ENCODE measurements around the gene PNRC1. TPM values are rescaled to one million over a fixed set of nuclear protein-coding genes. Genes with fewer than 3 reads are reported as not detected.

PNRC1 gene
- polyA plus RNA-seq, 1 of the 3 experiments (the other 2 are of a cell fraction) = 7.8 TPM

- no peaks in the 10 kb centered on the region for H3K36me3 ChIP-seq (replicated peaks in 1 of 2; ENCODE audit: control insufficient read depth in 1 of 2, insufficient read depth in 2 of 2, low read length in 1 of 2)
- no peaks in the 10 kb centered on the region for H3K79me2 ChIP-seq (ENCODE audit: insufficient read depth)
- peaks cover 5% of the 10 kb centered on the region for H3F3A ChIP-seq (replicated peaks; ENCODE audit: insufficient read depth)
- ChIA-PET POLR2A (no interaction called here), CTCF (interaction anchor here (1.4 to 1.7 kb wide), 2 partner anchors 13 to 116 kb away, joined by 3 to 6 read pairs; no protein-coding TSS in a partner anchor)
- H3K4me2 ChIP-seq = no peak overlapping the region
- WGBS (ENCODE audit: low lambda C conversion rate) = 95% methylated on average over 8 of the region's 8 CpGs
- no peaks in the 10 kb centered on the region for H3K27me3 ChIP-seq (ENCODE audit: insufficient read depth)
- no peaks in the 10 kb centered on the region; a peak in 1 of 4 replicates for H3K4me1 ChIP-seq (ENCODE audit: control insufficient read depth in 1 of 2, insufficient read depth in 2 of 2, low read depth in 1 of 2, low read length in 1 of 2)
- no peak for DNase-seq
- no peak for TF ChIP-seq CHD2 (IDR thresholded peaks at IDR 0.05; ENCODE audit: low read length, partially characterized antibody)
- TF ChIP-seq SIN3A (IDR thresholded peaks at IDR 0.05; ENCODE audit: borderline replicate concordance, low read depth, low read length) = no peak
- TF ChIP-seq NRF1 (IDR thresholded peaks at IDR 0.05; ENCODE audit: low read depth, low read length) = no peak
- H3K4me3 ChIP-seq (ENCODE audit: low read depth in 2 of 2, low read length in 1 of 2) = no peak overlapping the region
- no peak overlapping the region for H3K9ac ChIP-seq
- no peaks in the 10 kb centered on the region for H4K20me1 ChIP-seq (ENCODE audit: insufficient read depth)
- no peaks in the 10 kb centered on the region for H3K9me2 ChIP-seq
- H3K27ac ChIP-seq (ENCODE audit: low read depth in 2 of 2, low read length in 1 of 2) = no peak overlapping the region
- H2AFZ ChIP-seq (ENCODE audit: low read depth) = no peak overlapping the region
- no peaks in the 10 kb centered on the region for H3K9me3 ChIP-seq
Observed at GRCh38 chr6:89098461-89098860, 17.9 kb downstream of the PNRC1 start.

DNA sequence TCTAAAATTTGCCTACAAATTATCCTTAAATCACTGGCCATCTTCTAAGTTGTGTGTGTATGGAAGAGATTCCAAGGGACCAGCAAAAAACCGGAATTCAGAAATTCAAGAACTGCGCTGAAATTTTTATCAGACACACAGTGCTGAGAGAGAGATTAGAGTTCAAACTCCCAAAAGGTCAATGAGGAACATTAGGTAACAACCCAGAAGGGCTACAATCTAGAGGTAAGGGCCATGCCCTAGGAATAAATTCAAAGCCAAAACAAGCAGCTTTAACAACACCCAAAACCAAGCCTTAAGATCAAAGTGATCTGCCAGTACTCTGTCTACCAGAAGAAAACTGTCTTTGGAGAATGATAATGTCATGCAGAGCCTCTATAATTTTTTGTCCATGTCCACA, 19.6 kb downstream of the PNRC1 start:
- CTCF ChIA-PET = interaction anchor here (0.9 kb wide), 1 partner anchor 142 kb away, joined by 4 read pairs; no protein-coding TSS in a partner anchor
- H3F3A ChIP-seq (replicated peaks; ENCODE audit: insufficient read depth) = peaks cover 5% of the 10 kb centered on the region
- H3K9me2 ChIP-seq = no peaks in the 10 kb centered on the region
- no peak overlapping the region for H3K9ac ChIP-seq
- DNase-seq = no peak
- TF ChIP-seq EP300 (IDR thresholded peaks at IDR 0.05; ENCODE audit: borderline replicate concordance in 1 of 2, low read depth in 1 of 2, low read length in 1 of 2) (no peak), REST (IDR thresholded peaks at IDR 0.05; ENCODE audit: low read depth, low read length) (no peak), ELF1 (IDR thresholded peaks at IDR 0.05) (no peak), FOSL2 (IDR thresholded peaks at IDR 0.05; ENCODE audit: borderline replicate concordance, low read depth) (no peak), RFX5 (IDR thresholded peaks at IDR 0.05; ENCODE audit: low read length) (no peak), ZBTB33 (IDR thresholded peaks at IDR 0.05; ENCODE audit: borderline replicate concordance, low read depth) (no peak), PBX3 (IDR thresholded peaks at IDR 0.05) (no peak), RCOR1 (IDR thresholded peaks at IDR 0.05; ENCODE audit: low read length) (no peak), GATA2 (CRISPR knock-in tag; IDR thresholded peaks at IDR 0.05) (no peak), USF1 (IDR thresholded peaks at IDR 0.05; ENCODE audit: borderline replicate concordance, low read depth) (no peak), RXRA (IDR thresholded peaks at IDR 0.05; ENCODE audit: borderline replicate concordance, low read depth) (no peak), TCF12 (IDR thresholded peaks at IDR 0.05) (no peak), SMC3 (IDR thresholded peaks at IDR 0.05; ENCODE audit: low read depth, low read length) (no peak)
- TF ChIP-seq, protein P1, sequence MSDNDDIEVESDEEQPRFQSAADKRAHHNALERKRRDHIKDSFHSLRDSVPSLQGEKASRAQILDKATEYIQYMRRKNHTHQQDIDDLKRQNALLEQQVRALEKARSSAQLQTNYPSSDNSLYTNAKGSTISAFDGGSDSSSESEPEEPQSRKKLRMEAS (IDR thresholded peaks at IDR 0.05; ENCODE audit: low read depth) = no peak
- no peaks in the 10 kb centered on the region for H3K79me2 ChIP-seq (ENCODE audit: insufficient read depth)
- POLR2A ChIA-PET = no interaction called here
- no peak overlapping the region for H3K4me3 ChIP-seq (ENCODE audit: low read depth in 2 of 2, low read length in 1 of 2)
- no peaks in the 10 kb centered on the region for H3K9me3 ChIP-seq
- 96% methylated on average over 2 of the region's 2 CpGs for WGBS (ENCODE audit: low lambda C conversion rate)
- 0 out of 2 replicates have a peak overlapping the region, but pooled peaks have one; percentile 1 for H3K4me2 ChIP-seq
- H3K27me3 ChIP-seq (ENCODE audit: insufficient read depth) = no peaks in the 10 kb centered on the region
- H4K20me1 ChIP-seq (ENCODE audit: insufficient read depth) = no peaks in the 10 kb centered on the region
- H3K27ac ChIP-seq (ENCODE audit: low read depth in 2 of 2, low read length in 1 of 2) = no peak overlapping the region
- H3K4me1 ChIP-seq (ENCODE audit: control insufficient read depth in 1 of 2, insufficient read depth in 2 of 2, low read depth in 1 of 2, low read length in 1 of 2) = no peaks in the 10 kb centered on the region; a peak in 1 of 4 replicates
- H2AFZ ChIP-seq (ENCODE audit: low read depth) = no peak overlapping the region
- no peaks in the 10 kb centered on the region for H3K36me3 ChIP-seq (replicated peaks in 1 of 2; ENCODE audit: control insufficient read depth in 1 of 2, insufficient read depth in 2 of 2, low read length in 1 of 2)
